Measurements from ENCODE around the gene TAPBP. TPM values are rescaled to one million over a fixed set of nuclear protein-coding genes. Genes with fewer than 3 reads are reported as not detected.

The TAPBP gene
- total and polyA plus RNA-seq, 9 of the 15 experiments (the other 6 are each of a cell fraction or from before 2014, with no cell fraction given), result 5.6 to 74.0 (median 22.3) TPM

GRCh38 chr6:33288921-33289783, 24.7 kb downstream of the TAPBP start, which contains the start of the genes PFDN6 and WDR46 (continued):
- TF ChIP-seq ZBTB7A (IDR thresholded peaks at IDR 0.05; ENCODE audit: borderline replicate concordance, control insufficient read depth, low read depth, low read length) (peak; percentile 22; the same call in 1 of the 2 replicates), ZNF12 (CRISPR knock-in tag; IDR thresholded peaks at IDR 0.05) (0 out of 2 replicates have a peak, but pooled peaks have one; percentile 78), TOE1 (IDR thresholded peaks at IDR 0.05; ENCODE audit: borderline replicate concordance) (no peak), TOE1 (CRISPR knock-in tag; IDR thresholded peaks at IDR 0.05; ENCODE audit: borderline replicate concordance, low read depth) (no peak), NR4A1 (CRISPR knock-in tag; IDR thresholded peaks at IDR 0.05) (no peak), NR4A1 (tag; IDR thresholded peaks at IDR 0.05) (peak; percentile 71; the same call in 1 of the 2 replicates), ZNF830 (CRISPR knock-in tag; IDR thresholded peaks at IDR 0.05) (no peak; the same call in 1 of the 2 replicates), TBL1XR1 (IDR thresholded peaks at IDR 0.05; ENCODE audit: low read length in 2 of 2) (no peak), ZKSCAN8 (CRISPR knock-in tag; IDR thresholded peaks at IDR 0.05) (no peak), ZHX1 (conservative IDR thresholded peaks at IDR 0.05; ENCODE audit: low read length) (no peak; the same call in 1 of the 2 replicates), CREB1 (IDR thresholded peaks at IDR 0.05) (0 out of 2 replicates have a peak, but pooled peaks have one; percentile 6), CREB1 (CRISPR knock-in tag; IDR thresholded peaks at IDR 0.05) (no peak; the same call in 1 of the 2 replicates), GABPB1 (CRISPR knock-in tag; IDR thresholded peaks at IDR 0.05) (peak; percentile 99), RCOR1 (IDR thresholded peaks at IDR 0.05; ENCODE audit: borderline replicate concordance in 1 of 2, low read depth in 2 of 2, low read length in 2 of 2) (no peak), BRF1 (IDR thresholded peaks at IDR 0.05; ENCODE audit: borderline replicate concordance, extremely low read depth, insufficient read length) (no peak), ZNF583 (CRISPR knock-in tag; IDR thresholded peaks at IDR 0.05) (peak; percentile 18; the same call in 1 of the 2 replicates), HMGXB4 (CRISPR knock-in tag; IDR thresholded peaks at IDR 0.05) (no peak; the same call in 1 of the 2 replicates), ZNF717 (CRISPR knock-in tag; IDR thresholded peaks at IDR 0.05) (no peak), ZNF449 (CRISPR knock-in tag; IDR thresholded peaks at IDR 0.05) (no peak), TCFL5 (CRISPR knock-in tag; conservative IDR thresholded peaks at IDR 0.05) (no peak), ETV5 (CRISPR knock-in tag; IDR thresholded peaks at IDR 0.05; ENCODE audit: low read depth) (0 out of 2 replicates have a peak, but pooled peaks have one; percentile 32), RBM25 (IDR thresholded peaks at IDR 0.05; ENCODE audit: low read depth, low read length, severe bottlenecking) (peak; percentile 60), DNMT1 (IDR thresholded peaks at IDR 0.05) (no peak)

Measured in K562 (cell line).